GM18907 (cell line): ENCODE data around the gene SLC5A9.

ENCODE experiments used
- ATAC-seq: cut with Tn5 transposase; IDR thresholded peaks from one replicate; pipeline ENCODE4 v1.9.1; 2021; ENCODE audit warnings: mild to moderate bottlenecking, moderate library complexity; ENCODE audit not compliant: unreplicated experiment

SLC5A9 gene

GRCh38 chr1:48222501-48223242 is at the start of gene SLC5A9:
TSS of gene SLC5A9 (plus strand) at chr1:48222716. CDS start at chr1:48222737, 21 bp downstream.
- no peak for ATAC-seq

- ATAC-seq = no peak
Observed at GRCh38 chr1:48175116-48175515, 47.4 kb upstream of the SLC5A9 start.

DNA sequence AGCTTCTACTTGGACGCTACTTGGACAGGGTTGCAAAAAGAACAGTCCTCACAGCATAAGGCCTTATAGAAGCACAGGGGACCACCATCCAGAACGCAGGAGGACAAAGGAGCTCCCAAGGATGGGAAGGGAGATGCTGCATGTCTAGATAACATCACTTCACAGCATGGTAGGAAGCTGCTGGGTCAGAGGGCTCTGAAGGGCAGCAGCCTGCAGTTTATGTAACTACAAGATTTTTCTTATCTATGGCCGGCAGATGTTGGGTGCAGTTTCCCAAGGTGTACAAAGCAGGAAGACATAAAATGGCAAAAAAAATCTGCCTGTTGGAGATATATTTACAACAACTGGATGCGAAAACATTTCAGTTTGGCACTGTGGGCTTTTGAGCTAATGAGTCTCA is 45.3 kb upstream of the SLC5A9 start:
- ATAC-seq = no peak

DNA sequence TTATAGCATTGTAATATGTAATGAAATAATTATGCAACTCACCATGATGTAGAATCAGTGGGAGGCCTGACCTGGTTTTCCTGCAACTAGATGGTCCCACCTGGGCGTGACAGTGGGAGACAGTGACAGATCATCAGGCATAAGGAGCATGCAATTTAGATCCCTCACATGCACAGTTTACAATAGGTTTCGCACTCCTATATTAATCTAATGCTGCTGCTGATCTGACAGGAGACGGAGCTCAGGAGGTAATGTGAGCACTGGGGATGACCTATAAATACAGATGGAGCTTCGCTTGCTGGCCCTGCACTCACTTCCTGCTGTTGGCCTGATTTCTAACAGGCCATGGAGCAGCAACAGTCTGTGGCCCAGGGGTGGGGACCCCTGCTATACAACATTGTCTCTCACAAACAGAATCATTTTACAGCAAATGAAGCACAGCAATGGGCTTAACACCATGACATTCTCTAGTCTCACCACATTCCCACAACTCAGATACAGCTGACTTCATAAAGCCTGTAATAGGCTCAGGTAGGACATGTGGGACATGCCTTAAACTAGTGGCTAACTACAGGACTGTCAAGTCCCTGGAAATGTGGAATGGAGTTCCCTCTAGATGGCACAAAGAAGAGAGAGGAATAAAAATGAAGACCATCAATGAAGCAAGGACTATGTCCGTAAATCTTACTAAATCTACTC is 40.7 kb upstream of the SLC5A9 start:
- peak; percentile 33 for ATAC-seq

DNA sequence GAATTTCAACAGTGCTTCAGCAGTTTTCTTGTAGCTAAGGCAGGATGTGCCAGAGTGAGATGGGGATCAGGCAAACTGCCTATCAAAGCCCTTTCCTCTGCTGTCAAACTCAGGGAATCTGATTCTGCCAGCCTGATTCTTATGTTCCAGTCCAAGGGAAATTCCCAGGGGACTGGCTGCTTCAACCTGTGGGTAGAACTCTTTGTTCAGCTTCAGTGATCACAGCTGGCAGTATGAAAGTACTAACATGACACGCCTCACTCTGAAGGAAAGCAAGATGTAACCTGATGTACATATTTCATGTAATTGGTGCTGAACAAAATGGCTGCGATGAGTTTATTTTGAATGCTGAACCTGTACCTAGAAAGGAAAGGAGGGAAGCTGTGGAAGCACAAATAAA is 40.1 kb upstream of the SLC5A9 start:
- peak; percentile 96 for ATAC-seq

GRCh38 chr1:48186306-48186839 is 36.1 kb upstream of the SLC5A9 start:
- no peak for ATAC-seq

DNA sequence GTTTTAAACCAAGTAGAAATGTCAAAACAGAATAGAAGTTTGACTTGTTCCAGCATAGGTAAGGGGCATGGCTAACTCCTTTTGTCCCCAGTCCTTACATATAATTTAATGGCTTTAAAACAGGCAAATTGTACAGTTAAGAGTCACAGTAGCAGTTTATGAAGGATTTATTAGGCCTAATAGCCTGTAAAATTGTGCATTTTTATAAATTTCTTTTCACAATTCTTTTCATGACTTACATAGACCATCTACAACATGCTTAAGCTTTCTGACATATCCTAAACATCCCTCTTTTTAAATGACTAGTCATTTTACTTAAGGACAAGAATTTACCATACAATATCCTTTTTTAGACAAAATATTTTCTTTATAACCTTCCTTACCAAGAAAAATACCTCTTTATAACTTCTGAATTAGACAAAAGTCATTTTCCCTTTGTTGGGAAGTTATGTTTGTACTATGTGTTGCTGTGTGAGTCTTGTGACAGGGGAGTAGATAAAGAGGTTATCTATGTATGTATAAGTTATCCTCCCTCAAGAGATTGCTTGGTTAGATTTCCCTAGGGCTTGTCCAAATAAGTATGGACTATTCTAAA is 34.5 kb upstream of the SLC5A9 start:
- no peak for ATAC-seq

DNA sequence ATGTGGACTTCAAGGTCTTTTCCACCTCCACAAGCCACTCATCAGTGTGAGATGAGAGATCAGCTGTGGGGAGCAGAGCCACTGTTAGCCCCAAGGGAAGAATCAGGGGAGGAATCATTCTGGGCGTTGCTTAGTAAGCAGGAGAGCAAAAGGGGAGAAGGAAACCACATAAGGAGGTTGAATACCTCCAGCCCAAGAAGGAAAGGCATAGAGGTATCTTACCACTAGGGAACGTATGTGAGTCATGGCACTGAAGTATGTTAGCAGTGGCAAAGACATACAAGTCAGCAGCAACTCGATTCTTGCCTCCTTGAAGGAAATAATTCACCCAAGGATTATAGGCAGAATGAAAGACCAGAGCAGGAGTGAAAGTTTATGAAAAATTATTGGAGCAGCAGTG is 31.6 kb upstream of the SLC5A9 start:
- no peak for ATAC-seq

- ATAC-seq = no peak
Observed at GRCh38 chr1:48194801-48195200, 27.7 kb upstream of the SLC5A9 start.

GRCh38 chr1:48196237-48196636 is 26.3 kb upstream of the SLC5A9 start:
- ATAC-seq = no peak

DNA sequence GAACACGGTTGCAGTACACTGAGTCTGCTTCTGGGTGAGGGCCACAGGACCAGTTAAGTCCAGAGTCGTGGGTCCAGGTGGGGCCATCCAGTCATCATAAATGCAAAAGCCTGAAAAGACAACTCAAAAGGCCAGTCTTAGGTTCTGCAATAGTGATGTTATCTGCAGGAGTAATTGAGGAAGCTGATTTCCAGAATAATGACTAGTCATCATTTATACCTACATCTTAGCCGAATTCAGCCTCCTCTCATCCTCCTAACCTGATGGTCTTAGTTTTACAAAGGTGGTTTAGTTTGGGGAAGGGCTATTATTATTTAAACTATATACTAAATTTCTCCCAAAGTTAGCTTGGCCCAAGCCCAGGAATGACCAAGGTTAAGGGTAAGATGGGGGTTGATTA is 23.5 kb upstream of the SLC5A9 start:
- ATAC-seq = no peak

- ATAC-seq = no peak
Observed at GRCh38 chr1:48200166-48200900, 22.2 kb upstream of the SLC5A9 start.

GRCh38 chr1:48202030-48202752 is 20.3 kb upstream of the SLC5A9 start:
- peak; percentile 52 for ATAC-seq

- ATAC-seq = peak; percentile 64
Observed at GRCh38 chr1:48203287-48203900, 19.1 kb upstream of the SLC5A9 start.

DNA sequence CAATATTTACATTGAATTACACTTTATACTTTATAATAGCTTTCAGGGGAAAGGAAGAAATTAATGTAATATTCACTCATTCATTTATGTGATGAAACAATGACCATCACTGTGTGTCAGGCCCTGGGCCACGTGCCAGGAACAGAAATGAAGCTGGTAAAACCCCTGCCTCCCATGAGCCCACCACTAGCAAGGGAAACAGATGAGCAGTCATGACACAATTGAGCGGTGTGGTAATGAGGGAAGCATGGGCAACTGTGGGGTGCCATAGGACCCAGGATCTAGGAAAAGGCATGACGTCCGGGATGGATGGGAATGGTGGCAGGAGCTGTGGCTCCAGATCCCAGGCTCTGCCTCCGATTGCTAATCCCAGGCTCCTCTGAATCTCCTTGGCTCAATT is 17.0 kb upstream of the SLC5A9 start:
- no peak for ATAC-seq

GRCh38 chr1:48206371-48206770 is 16.1 kb upstream of the SLC5A9 start:
- ATAC-seq = no peak

- no peak for ATAC-seq
Observed at GRCh38 chr1:48207131-48207530, 15.4 kb upstream of the SLC5A9 start.

- no peak for ATAC-seq
Observed at GRCh38 chr1:48207536-48208075, 14.9 kb upstream of the SLC5A9 start.

DNA sequence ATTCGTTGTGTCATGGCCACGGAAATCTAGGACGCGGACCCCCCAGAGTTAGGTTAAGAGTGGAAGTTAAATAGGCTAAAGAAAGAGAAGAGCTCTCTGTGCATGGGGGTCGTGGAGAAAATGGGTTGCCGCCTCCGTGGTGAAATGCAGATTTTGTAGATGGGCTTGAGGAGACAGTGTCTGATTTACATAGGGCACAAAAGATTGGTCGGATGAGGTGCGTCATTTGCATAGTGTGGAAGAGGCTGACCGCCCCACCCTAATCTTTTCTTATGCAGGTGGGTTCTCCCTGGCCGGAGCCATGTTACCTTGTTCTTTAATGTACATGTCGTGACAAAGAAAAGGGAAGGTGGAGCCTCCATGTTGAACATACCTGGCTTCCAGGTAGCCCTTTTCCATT is 14.3 kb upstream of the SLC5A9 start:
- ATAC-seq = no peak

DNA sequence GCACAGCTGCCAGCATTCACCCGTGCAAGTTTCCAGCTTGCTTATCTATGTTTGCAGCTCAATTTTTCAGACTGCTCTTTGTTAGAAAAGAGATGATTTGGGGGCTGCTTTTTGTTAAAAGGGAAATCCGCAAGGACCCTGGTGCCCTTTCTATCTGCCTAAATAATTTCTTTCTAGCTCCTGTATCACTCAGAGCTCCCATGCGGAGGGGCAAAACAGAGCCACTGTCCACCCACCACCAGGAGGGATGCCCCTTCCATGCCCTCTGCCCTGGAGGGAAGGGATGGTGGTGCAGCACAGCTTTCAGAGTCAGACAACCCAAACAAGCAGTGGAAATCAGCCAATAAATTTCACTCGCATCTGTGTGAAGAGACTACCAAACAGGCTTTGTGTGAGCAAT is 13.9 kb upstream of the SLC5A9 start:
- ATAC-seq = no peak
